ENCODE data around the gene SETD4.

Gene SETD4

GRCh38 chr21:36045993-36046392 is 14.3 kb downstream of the SETD4 start:
- DNase-seq (ENCODE audit: low spot score): no peak

GRCh38 chr21:36044056-36044455 is 16.3 kb downstream of the SETD4 start:
- DNase-seq (ENCODE audit: low spot score): no peak

- DNase-seq (ENCODE audit: low spot score): no peak
These were observed 18.4 kb downstream of the SETD4 start for GRCh38 chr21:36041910-36042309.

- DNase-seq (ENCODE audit: low spot score): no peak
These were observed 19.9 kb downstream of the SETD4 start for GRCh38 chr21:36040389-36040788.

- no peak for DNase-seq (ENCODE audit: low spot score)
These were observed 20.5 kb downstream of the SETD4 start for GRCh38 chr21:36039861-36040260.

- DNase-seq (ENCODE audit: low spot score): no peak
These were observed 21.4 kb downstream of the SETD4 start for GRCh38 chr21:36038701-36039497.

GRCh38 chr21:36035381-36035791 is 24.9 kb downstream of the SETD4 start:
- no peak for DNase-seq (ENCODE audit: low spot score)

GRCh38 chr21:36034211-36034913 is 26.0 kb downstream of the SETD4 start:
- DNase-seq (ENCODE audit: low spot score): no peak

GRCh38 chr21:36032647-36033406 is 27.5 kb downstream of the SETD4 start:
- DNase-seq (ENCODE audit: low spot score): no peak

GRCh38 chr21:36030581-36031189 is 29.6 kb downstream of the SETD4 start:
- no peak for DNase-seq (ENCODE audit: low spot score)

- no peak for DNase-seq (ENCODE audit: low spot score)
These were observed 31.0 kb downstream of the SETD4 start for GRCh38 chr21:36029309-36029708.

- DNase-seq (ENCODE audit: low spot score): peak; percentile 92
These were observed 31.9 kb downstream of the SETD4 start for GRCh38 chr21:36028127-36029069.

- DNase-seq (ENCODE audit: low spot score): peak; percentile 35
These were observed 33.0 kb downstream of the SETD4 start for GRCh38 chr21:36027347-36027746.

GRCh38 chr21:36024782-36025181 is 35.5 kb downstream of the SETD4 start:
- no peak for DNase-seq (ENCODE audit: low spot score)

- no peak for DNase-seq (ENCODE audit: low spot score)
These were observed 37.2 kb downstream of the SETD4 start for GRCh38 chr21:36023092-36023480.

GRCh38 chr21:36022427-36023091 is 37.8 kb downstream of the SETD4 start:
- DNase-seq (ENCODE audit: low spot score): no peak

- DNase-seq (ENCODE audit: low spot score): no peak
These were observed 39.0 kb downstream of the SETD4 start for GRCh38 chr21:36021251-36021837.

- peak; percentile 25 for DNase-seq (ENCODE audit: low spot score)
These were observed 45.3 kb downstream of the SETD4 start for GRCh38 chr21:36015045-36015444.

- no peak for DNase-seq (ENCODE audit: low spot score)
These were observed 49.5 kb downstream of the SETD4 start for GRCh38 chr21:36010801-36011200.

GRCh38 chr21:36008505-36008904 is 51.8 kb downstream of the SETD4 start:
- no peak for DNase-seq (ENCODE audit: low spot score)

All from AG20443 (cell line).